Activated CD4-positive, alpha-beta T cell treated with anti-CD3 and anti-CD28 coated beads, Interleukin-2, amount 10 ng/mL, durations not matched to agents 7 days and 5 days (primary cell): ENCODE data around the gene SCG2. TPM values are rescaled to one million over a fixed set of nuclear protein-coding genes. Genes with fewer than 3 reads are reported as not detected.

Experiments used
- CTCF ChIA-PET: fragments of 350-600 bp; sonication (Branson Sonifier 250); formaldehyde crosslinking; loops from one replicate; lab custom pipeline; 2021; ENCODE audit warnings: antibody characterized with exemption; lab: Charles Lee
- POLR2A ChIA-PET: fragments of 350-600 bp; sonication (Branson Sonifier 250); formaldehyde crosslinking; loops from one replicate; lab custom pipeline; 2021; ENCODE audit warnings: antibody characterized with exemption; lab: Charles Lee
- DNase-seq: peaks from one replicate; pipeline ENCODE4 v3.0.0-alpha.2; 2020
- H3K27ac Mint-ChIP-seq: one replicate; pipeline ENCODE4 v1.8.0; 2021; ENCODE audit warnings: mild to moderate bottlenecking, moderate library complexity, mixed read lengths
- H3K27me3 Mint-ChIP-seq: one replicate; pipeline ENCODE4 v1.8.0; 2021; ENCODE audit warnings: mixed read lengths
- H3K36me3 Mint-ChIP-seq: one replicate; pipeline ENCODE4 v1.8.0; 2021; ENCODE audit warnings: low read depth, mixed read lengths
- H3K4me1 Mint-ChIP-seq: one replicate; pipeline ENCODE4 v1.8.0; 2021; ENCODE audit warnings: mixed read lengths
- H3K4me3 Mint-ChIP-seq: one replicate; pipeline ENCODE4 v1.8.0; 2021; ENCODE audit warnings: mild to moderate bottlenecking, moderate library complexity, mixed read lengths
- H3K9me3 Mint-ChIP-seq: one replicate; pipeline ENCODE4 v1.8.0; 2021; ENCODE audit warnings: mixed read lengths
- total RNA-seq, 2 experiments: library from RNA; stranded (reverse); gene quantifications; one replicate each; pipeline ENCODE4 v1.2.3, GENCODE V29; 2021

SCG2 gene
- total RNA-seq, 2 experiments from 2014 or later: 0.08 to 0.10 TPM

- ChIA-PET CTCF (no interaction called here), POLR2A (no interaction called here)
- no peaks in the 10 kb centered on the region for H3K36me3 Mint-ChIP-seq
- H3K4me1 Mint-ChIP-seq: no peaks in the 10 kb centered on the region
- no peak for DNase-seq
- no peak overlapping the region for H3K4me3 Mint-ChIP-seq
- H3K9me3 Mint-ChIP-seq: no peaks in the 10 kb centered on the region
- H3K27ac Mint-ChIP-seq: no peak overlapping the region
- peaks cover 8% of the 10 kb centered on the region for H3K27me3 Mint-ChIP-seq
These were observed 24.6 kb upstream of the SCG2 start for GRCh38 chr2:223626716-223627115.

GRCh38 chr2:223625652-223626051 lies 23.5 kb upstream of the SCG2 start:
- H3K4me1 Mint-ChIP-seq: no peaks in the 10 kb centered on the region
- ChIA-PET POLR2A (no interaction called here), CTCF (no interaction called here)
- no peaks in the 10 kb centered on the region for H3K9me3 Mint-ChIP-seq
- no peak overlapping the region for H3K27ac Mint-ChIP-seq
- H3K36me3 Mint-ChIP-seq: no peaks in the 10 kb centered on the region
- DNase-seq: no peak
- no peak overlapping the region for H3K4me3 Mint-ChIP-seq
- peaks cover 8% of the 10 kb centered on the region for H3K27me3 Mint-ChIP-seq

GRCh38 chr2:223621901-223622300 lies 19.7 kb upstream of the SCG2 start:
- ChIA-PET POLR2A (no interaction called here), CTCF (no interaction called here)
- no peak for DNase-seq
- H3K36me3 Mint-ChIP-seq: no peaks in the 10 kb centered on the region
- no peaks in the 10 kb centered on the region for H3K9me3 Mint-ChIP-seq
- H3K4me3 Mint-ChIP-seq: no peak overlapping the region
- H3K27me3 Mint-ChIP-seq: peaks cover 16% of the 10 kb centered on the region
- H3K27ac Mint-ChIP-seq: no peak overlapping the region
- H3K4me1 Mint-ChIP-seq: no peaks in the 10 kb centered on the region

GRCh38 chr2:223619486-223620129 lies 17.4 kb upstream of the SCG2 start:
- POLR2A ChIA-PET: no interaction called here
- Mint-ChIP-seq H3K9me3 (no peaks in the 10 kb centered on the region), H3K27ac (no peak overlapping the region), H3K36me3 (no peaks in the 10 kb centered on the region), H3K4me1 (no peaks in the 10 kb centered on the region), H3K4me3 (no peak overlapping the region), H3K27me3 (peaks cover 19% of the 10 kb centered on the region)
- DNase-seq: no peak
- CTCF ChIA-PET: no interaction called here

- peaks cover 31% of the 10 kb centered on the region for H3K27me3 Mint-ChIP-seq
- no peak overlapping the region for H3K27ac Mint-ChIP-seq
- H3K9me3 Mint-ChIP-seq: no peaks in the 10 kb centered on the region
- no peaks in the 10 kb centered on the region for H3K36me3 Mint-ChIP-seq
- ChIA-PET POLR2A (no interaction called here), CTCF (no interaction called here)
- DNase-seq: no peak
- no peaks in the 10 kb centered on the region for H3K4me1 Mint-ChIP-seq
- no peak overlapping the region for H3K4me3 Mint-ChIP-seq
These were observed 16.2 kb upstream of the SCG2 start for GRCh38 chr2:223618172-223619035.

GRCh38 chr2:223614534-223614933 lies 12.4 kb upstream of the SCG2 start:
- H3K4me3 Mint-ChIP-seq: no peak overlapping the region
- H3K9me3 Mint-ChIP-seq: no peaks in the 10 kb centered on the region
- CTCF ChIA-PET: no interaction called here
- peaks cover 37% of the 10 kb centered on the region for H3K27me3 Mint-ChIP-seq
- POLR2A ChIA-PET: no interaction called here
- no peaks in the 10 kb centered on the region for H3K36me3 Mint-ChIP-seq
- H3K4me1 Mint-ChIP-seq: no peaks in the 10 kb centered on the region
- H3K27ac Mint-ChIP-seq: no peak overlapping the region
- DNase-seq: no peak

- CTCF ChIA-PET: no interaction called here
- no peak for DNase-seq
- no peaks in the 10 kb centered on the region for H3K4me1 Mint-ChIP-seq
- H3K36me3 Mint-ChIP-seq: no peaks in the 10 kb centered on the region
- H3K27me3 Mint-ChIP-seq: peaks cover 33% of the 10 kb centered on the region
- POLR2A ChIA-PET: no interaction called here
- no peak overlapping the region for H3K27ac Mint-ChIP-seq
- no peaks in the 10 kb centered on the region for H3K9me3 Mint-ChIP-seq
- H3K4me3 Mint-ChIP-seq: no peak overlapping the region
These were observed 11.1 kb upstream of the SCG2 start for GRCh38 chr2:223613017-223613950.

GRCh38 chr2:223612501-223612900 lies 10.3 kb upstream of the SCG2 start:
- H3K27me3 Mint-ChIP-seq: peaks cover 28% of the 10 kb centered on the region
- no peak overlapping the region for H3K4me3 Mint-ChIP-seq
- H3K4me1 Mint-ChIP-seq: no peaks in the 10 kb centered on the region
- DNase-seq: no peak
- H3K9me3 Mint-ChIP-seq: no peaks in the 10 kb centered on the region
- H3K36me3 Mint-ChIP-seq: no peaks in the 10 kb centered on the region
- POLR2A ChIA-PET: no interaction called here
- CTCF ChIA-PET: no interaction called here
- H3K27ac Mint-ChIP-seq: no peak overlapping the region

- H3K36me3 Mint-ChIP-seq: no peaks in the 10 kb centered on the region
- POLR2A ChIA-PET: no interaction called here
- no peaks in the 10 kb centered on the region for H3K4me1 Mint-ChIP-seq
- H3K27me3 Mint-ChIP-seq: peaks cover 28% of the 10 kb centered on the region
- no peak overlapping the region for H3K4me3 Mint-ChIP-seq
- no peak for DNase-seq
- no peaks in the 10 kb centered on the region for H3K9me3 Mint-ChIP-seq
- H3K27ac Mint-ChIP-seq: no peak overlapping the region
- CTCF ChIA-PET: no interaction called here
These were observed 8.9 kb upstream of the SCG2 start for GRCh38 chr2:223611061-223611460.

- Mint-ChIP-seq H3K9me3 (no peaks in the 10 kb centered on the region), H3K4me1 (peaks cover 1% of the 10 kb centered on the region), H3K27me3 (peaks cover 8% of the 10 kb centered on the region), H3K27ac (no peak overlapping the region), H3K36me3 (no peaks in the 10 kb centered on the region), H3K4me3 (no peak overlapping the region)
- CTCF ChIA-PET: no interaction called here
- no peak for DNase-seq
- POLR2A ChIA-PET: no interaction called here
These were observed 5.3 kb upstream of the SCG2 start for GRCh38 chr2:223607476-223607875.

GRCh38 chr2:223606946-223607345 lies 4.8 kb upstream of the SCG2 start:
- Mint-ChIP-seq H3K36me3 (no peaks in the 10 kb centered on the region), H3K4me1 (peaks cover 1% of the 10 kb centered on the region), H3K9me3 (no peaks in the 10 kb centered on the region), H3K27me3 (peaks cover 6% of the 10 kb centered on the region), H3K27ac (no peak overlapping the region), H3K4me3 (no peak overlapping the region)
- POLR2A ChIA-PET: no interaction called here
- CTCF ChIA-PET: no interaction called here
- no peak for DNase-seq

- no peak overlapping the region for H3K4me3 Mint-ChIP-seq
- no peak overlapping the region for H3K27ac Mint-ChIP-seq
- CTCF ChIA-PET: no interaction called here
- peaks cover 13% of the 10 kb centered on the region for H3K27me3 Mint-ChIP-seq
- H3K4me1 Mint-ChIP-seq: peaks cover 1% of the 10 kb centered on the region
- no peaks in the 10 kb centered on the region for H3K36me3 Mint-ChIP-seq
- no peak for DNase-seq
- POLR2A ChIA-PET: interaction anchor here (0.6 kb wide), 1 partner anchor 44 kb away, joined by 4 read pairs; no protein-coding TSS in a partner anchor
- no peaks in the 10 kb centered on the region for H3K9me3 Mint-ChIP-seq
These were observed 2.1 kb upstream of the SCG2 start for GRCh38 chr2:223604231-223604630.

GRCh38 chr2:223602972-223603371 lies 811 bp upstream of the SCG2 start:
- no peaks in the 10 kb centered on the region for H3K36me3 Mint-ChIP-seq
- H3K27me3 Mint-ChIP-seq: peaks cover 13% of the 10 kb centered on the region
- ChIA-PET POLR2A (interaction anchor here (0.6 kb wide), 1 partner anchor 81 kb away, joined by 3 read pairs; no protein-coding TSS in a partner anchor), CTCF (no interaction called here)
- DNase-seq: no peak
- H3K4me1 Mint-ChIP-seq: peaks cover 1% of the 10 kb centered on the region
- no peak overlapping the region for H3K4me3 Mint-ChIP-seq
- H3K9me3 Mint-ChIP-seq: no peaks in the 10 kb centered on the region
- H3K27ac Mint-ChIP-seq: no peak overlapping the region
